HCT116 (cell line): ENCODE data around the gene NOD1. TPM values are rescaled to one million over a fixed set of nuclear protein-coding genes. Genes with fewer than 3 reads are reported as not detected.

Experiments used
- ATAC-seq: fragments of 200-7000 bp; cut with Tn5 transposase; 2 replicates; pipeline ENCODE4 v1.9.1; 2020; ENCODE audit warnings: mild to moderate bottlenecking, moderate library complexity
- BruUV-seq: library from RNA; stranded (reverse); fragments of 400-500 nt; replicated peaks from 2 replicates; lab custom pipeline; 2021; lab: Mats Ljungman, UMichigan
- CTCF ChIA-PET: fragments of 300-600 bp; sonication (Branson Sonifier 250); formaldehyde crosslinking; loops from one replicate; lab custom pipeline; 2021; ENCODE audit warnings: antibody characterized with exemption; lab: Charles Lee
- POLR2A ChIA-PET: fragments of 300-600, 350-600 bp; sonication (Branson Sonifier 250); formaldehyde crosslinking; loops from one replicate; lab custom pipeline; 2021; ENCODE audit warnings: antibody characterized with exemption; lab: Charles Lee
- RAD21 ChIA-PET, 2 experiments: fragments of 300-600 bp; sonication (Branson Sonifier 250); formaldehyde crosslinking; loops; one replicate each; lab custom pipeline; 2023; ENCODE audit warnings: low total read pairs in 2 of 2; ENCODE audit not compliant: uncharacterized antibody in 2 of 2, unreplicated experiment in 2 of 2, low non-redundant PET in 1 of 2; lab: Charles Lee
- DNase-seq: peaks from one replicate; pipeline ENCODE4 v3.0.0-alpha.2; 2010; ENCODE audit warnings: low read depth, low spot score
- H2AFZ ChIP-seq: fragments of 200-600 bp; shearing (Covaris generic), sonication (generic); 2 replicates; pipeline ENCODE4 v1.6.1; 2017; ENCODE audit warnings: low read depth, mixed run types, mixed read lengths, antibody characterized with exemption, low read length; ENCODE audit not compliant: poor library complexity, severe bottlenecking
- H3K27ac ChIP-seq: 2 replicates; pipeline ENCODE4 v1.5.1; 2012; ENCODE audit warnings: low read depth, low read length
- H3K27me3 ChIP-seq: fragments of 200-600 bp; sonication (generic); 2 replicates; pipeline ENCODE4 v1.6.1; 2016; ENCODE audit warnings: mixed run types, low read length, mixed read lengths; ENCODE audit not compliant: insufficient read depth
- H3K36me3 ChIP-seq, 2 experiments: fragments of 200-500 bp in 1 of 2; fragments of 200-600 bp in 1 of 2; sonication (Bioruptor generic) in 1 of 2; sonication (generic) in 1 of 2; 2 replicates each; pipeline versions ENCODE4 v1.5.1 to v1.6.1; 2014 to 2016; ENCODE audit warnings: low read length in 2 of 2, inconsistent platforms in 1 of 2, mixed read lengths in 1 of 2, mixed run types in 1 of 2; ENCODE audit not compliant: insufficient read depth in 2 of 2, control insufficient read depth in 1 of 2
- H3K4me1 ChIP-seq, 2 experiments: fragments of 200-600 bp in 1 of 2; sonication (generic) in 1 of 2; 2 replicates each; pipeline versions ENCODE4 v1.5.1 to v1.6.1; 2012 to 2017; ENCODE audit warnings: low read length in 2 of 2, inconsistent platforms in 1 of 2, mild to moderate bottlenecking in 1 of 2, mixed read lengths in 1 of 2, mixed run types in 1 of 2, moderate library complexity in 1 of 2; ENCODE audit not compliant: insufficient read depth in 2 of 2, control insufficient read depth in 1 of 2
- H3K4me2 ChIP-seq: fragments of 200-600 bp; sonication (generic); 2 replicates; pipeline ENCODE4 v1.6.1; 2017; ENCODE audit warnings: mixed run types, low read length, mixed read lengths
- H3K4me3 ChIP-seq, 2 experiments: fragments of 200-600 bp in 1 of 2; sonication (generic) in 1 of 2; replicated peaks in 1 of 2; 2 replicates each; pipeline ENCODE4 v1.5.1; 2011 to 2016; ENCODE audit warnings: low read length in 2 of 2, control low read depth in 1 of 2, low read depth in 1 of 2, mild to moderate bottlenecking in 1 of 2, mixed read lengths in 1 of 2, mixed run types in 1 of 2
- H3K79me2 ChIP-seq: fragments of 200-600 bp; sonication (generic); 2 replicates; pipeline ENCODE4 v1.6.1; 2017; ENCODE audit warnings: mild to moderate bottlenecking, mixed run types, low read length, moderate library complexity, mixed read lengths; ENCODE audit not compliant: insufficient read depth
- H3K9ac ChIP-seq: fragments of 200-600 bp; sonication (generic); 2 replicates; pipeline ENCODE4 v1.6.1; 2016; ENCODE audit warnings: low read length, mixed read lengths
- H3K9me2 ChIP-seq: fragments of 200-600 bp; sonication (generic), shearing (Covaris generic); 2 replicates; pipeline ENCODE4 v1.6.1; 2017; ENCODE audit warnings: mixed run types, mild to moderate bottlenecking, moderate library complexity; ENCODE audit not compliant: insufficient read depth
- H3K9me3 ChIP-seq, 2 experiments: fragments of 200-500 bp in 1 of 2; fragments of 200-600 bp in 1 of 2; sonication (Bioruptor generic) in 1 of 2; sonication (generic) in 1 of 2; 2 replicates each; pipeline ENCODE4 v1.6.1; 2014 to 2017; ENCODE audit warnings: low read length in 2 of 2, mixed read lengths in 2 of 2, inconsistent platforms in 1 of 2, low read depth in 1 of 2, mild to moderate bottlenecking in 1 of 2, mixed run types in 1 of 2, moderate library complexity in 1 of 2; ENCODE audit not compliant: control insufficient read depth in 1 of 2, insufficient read depth in 1 of 2
- H4K20me1 ChIP-seq: fragments of 200-600 bp; sonication (generic), shearing (Covaris generic); 2 replicates; pipeline ENCODE4 v1.6.1; 2017; ENCODE audit warnings: mixed run types, mild to moderate bottlenecking, moderate library complexity; ENCODE audit not compliant: insufficient read depth
- EGR1 ChIP-seq: IDR thresholded peaks from 2 replicates; pipeline ENCODE4 v1.6.1; 2012; ENCODE audit warnings: low read depth
- ELF1 ChIP-seq: IDR thresholded peaks from 2 replicates; pipeline ENCODE4 v1.6.1; 2012; ENCODE audit warnings: low read depth, borderline replicate concordance
- EZH2 ChIP-seq: fragments of 200-600 bp; sonication (generic); IDR thresholded peaks from 2 replicates; pipeline ENCODE4 v1.6.1; 2017; ENCODE audit warnings: antibody characterized with exemption, mixed run types
- EZH2phosphoT487 ChIP-seq: fragments of 200-600 bp; IDR thresholded peaks from 2 replicates; pipeline ENCODE4 v1.6.1; 2018; ENCODE audit warnings: antibody characterized with exemption, borderline replicate concordance
- FOSL1 ChIP-seq: IDR thresholded peaks from 2 replicates; pipeline ENCODE4 v1.6.1; 2012; ENCODE audit warnings: low read depth
- JUND ChIP-seq: IDR thresholded peaks from 2 replicates; pipeline ENCODE4 v1.6.1; 2012
- MAX ChIP-seq: IDR thresholded peaks from 2 replicates; pipeline ENCODE4 v1.6.1; 2012
- POLR2AphosphoS5 ChIP-seq: IDR thresholded peaks from 2 replicates; pipeline ENCODE4 v1.6.1; 2011; ENCODE audit warnings: mild to moderate bottlenecking, low read depth, low read length, moderate library complexity
- RAD21 ChIP-seq: IDR thresholded peaks from 2 replicates; pipeline ENCODE4 v1.6.1; 2012; ENCODE audit warnings: low read depth, mild to moderate bottlenecking
- SP1 ChIP-seq: IDR thresholded peaks from 2 replicates; pipeline ENCODE4 v1.6.1; 2012; ENCODE audit warnings: low read depth
- TCF7L2 ChIP-seq: IDR thresholded peaks from 2 replicates; pipeline ENCODE4 v1.7.0; 2011; ENCODE audit warnings: borderline replicate concordance, inconsistent platforms; ENCODE audit not compliant: insufficient read depth, insufficient read length; ENCODE audit errors: extremely low read depth
- YY1 ChIP-seq: IDR thresholded peaks from 2 replicates; pipeline ENCODE4 v1.6.1; 2011; ENCODE audit warnings: low read length, low read depth, moderate library complexity, mild to moderate bottlenecking; ENCODE audit not compliant: insufficient replicate concordance; ENCODE audit errors: extremely low read depth
- ZBTB33 ChIP-seq: IDR thresholded peaks from 2 replicates; pipeline ENCODE4 v1.6.1; 2011; ENCODE audit warnings: mild to moderate bottlenecking, low read length, moderate library complexity; ENCODE audit not compliant: insufficient replicate concordance; ENCODE audit errors: extremely low read depth
- ZFX ChIP-seq: fragments of 450-650 bp; IDR thresholded peaks from 2 replicates; pipeline ENCODE4 v1.6.1; 2017
- ZNF274 ChIP-seq: fragments of 200-500 bp; sonication (Bioruptor generic); IDR thresholded peaks from 2 replicates; pipeline ENCODE4 v1.6.1; 2014; ENCODE audit warnings: mild to moderate bottlenecking, low read depth, low read length, inconsistent platforms
- intact Hi-C: fragments of 100-400 bp; cut with micrococcal nuclease; formaldehyde crosslinking; loops from 2 replicates; pipeline ENCODE4 v1.10.0; 2022
- total RNA-seq: library from RNA; stranded (reverse); gene quantifications from one replicate; pipeline ENCODE4 v1.2.1, GENCODE V29; 2021; ENCODE audit not compliant: unreplicated experiment
- TF ChIP-seq, protein P1 (sequence below): IDR thresholded peaks from 2 replicates; pipeline ENCODE4 v1.6.1; 2012
- TF ChIP-seq, protein P2 (sequence below), 3 experiments: fragments of 200-600 bp in 1 of 3; sonication (generic) in 1 of 3; IDR thresholded peaks in 2 of 3; conservative IDR thresholded peaks in 1 of 3; 2 replicates each; pipeline ENCODE4 v1.5.1; 2012 to 2017; ENCODE audit warnings: low read depth in 2 of 3, low read length in 2 of 3, antibody characterized with exemption in 1 of 3, borderline replicate concordance in 1 of 3, control low read depth in 1 of 3, mild to moderate bottlenecking in 1 of 3, mixed read lengths in 1 of 3, mixed run types in 1 of 3, moderate library complexity in 1 of 3; ENCODE audit not compliant: insufficient read depth in 1 of 3
- TF ChIP-seq, protein P3 (sequence below): IDR thresholded peaks from 2 replicates; pipeline ENCODE4 v1.6.1; 2012; ENCODE audit warnings: low read depth

NOD1 gene
- total RNA-seq, 1 experiment from 2014 or later = 5.9 TPM

DNA sequence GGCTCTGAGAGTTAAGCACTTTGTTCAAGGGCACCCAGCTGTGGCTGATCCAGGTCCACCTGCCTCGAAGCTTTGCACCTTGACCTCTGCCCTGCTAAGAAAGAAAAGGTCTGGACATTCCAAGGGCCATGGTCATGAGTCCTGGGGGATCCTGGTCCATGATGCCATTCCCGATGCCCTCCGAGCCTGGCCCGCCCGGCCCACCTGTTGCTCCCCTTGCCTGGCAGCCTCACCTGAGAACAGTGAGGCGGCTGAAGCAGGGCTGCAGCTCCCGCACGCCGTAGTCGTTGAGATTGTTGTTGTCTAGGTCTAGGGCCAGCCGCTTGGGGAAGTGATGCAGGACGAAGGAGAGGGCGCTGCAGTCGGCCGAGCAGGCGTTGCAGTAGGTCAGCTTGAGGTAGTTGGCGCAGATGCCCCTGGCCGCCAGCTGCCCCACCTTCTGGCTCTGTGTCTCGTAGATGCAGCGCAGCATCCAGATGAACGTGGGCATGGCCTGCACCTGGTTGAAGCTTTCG, 27.5 kb downstream of the NOD1 start:
- Histone ChIP-seq H4K20me1 (no peaks in the 10 kb centered on the region), H2AFZ (no peak overlapping the region), H3K9me2 (no peaks in the 10 kb centered on the region), H3K4me2 (no peak overlapping the region), H3K27me3 (no peaks in the 10 kb centered on the region), H3K79me2 (no peaks in the 10 kb centered on the region), H3K9me3 (no peaks in the 10 kb centered on the region), H3K9ac (no peak overlapping the region), H3K4me1 (no peaks in the 10 kb centered on the region), H3K4me3 (no peak overlapping the region), H3K36me3 (peaks cover 0 to 1% of the 10 kb centered on the region in 2 experiments; a peak in 1 of 4 replicates), H3K27ac (no peak overlapping the region)
- TF ChIP-seq SP1 (no peak), EZH2 (no peak), RAD21 (no peak), JUND (no peak), ZBTB33 (no peak), FOSL1 (no peak), TCF7L2 (no peak), EZH2phosphoT487 (no peak), ELF1 (no peak), ZFX (no peak), EGR1 (no peak), ZNF274 (no peak), YY1 (no peak), MAX (no peak), POLR2AphosphoS5 (no peak)
- TF ChIP-seq, protein P1, sequence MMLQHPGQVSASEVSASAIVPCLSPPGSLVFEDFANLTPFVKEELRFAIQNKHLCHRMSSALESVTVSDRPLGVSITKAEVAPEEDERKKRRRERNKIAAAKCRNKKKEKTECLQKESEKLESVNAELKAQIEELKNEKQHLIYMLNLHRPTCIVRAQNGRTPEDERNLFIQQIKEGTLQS = no peak
- TF ChIP-seq, protein P2, sequence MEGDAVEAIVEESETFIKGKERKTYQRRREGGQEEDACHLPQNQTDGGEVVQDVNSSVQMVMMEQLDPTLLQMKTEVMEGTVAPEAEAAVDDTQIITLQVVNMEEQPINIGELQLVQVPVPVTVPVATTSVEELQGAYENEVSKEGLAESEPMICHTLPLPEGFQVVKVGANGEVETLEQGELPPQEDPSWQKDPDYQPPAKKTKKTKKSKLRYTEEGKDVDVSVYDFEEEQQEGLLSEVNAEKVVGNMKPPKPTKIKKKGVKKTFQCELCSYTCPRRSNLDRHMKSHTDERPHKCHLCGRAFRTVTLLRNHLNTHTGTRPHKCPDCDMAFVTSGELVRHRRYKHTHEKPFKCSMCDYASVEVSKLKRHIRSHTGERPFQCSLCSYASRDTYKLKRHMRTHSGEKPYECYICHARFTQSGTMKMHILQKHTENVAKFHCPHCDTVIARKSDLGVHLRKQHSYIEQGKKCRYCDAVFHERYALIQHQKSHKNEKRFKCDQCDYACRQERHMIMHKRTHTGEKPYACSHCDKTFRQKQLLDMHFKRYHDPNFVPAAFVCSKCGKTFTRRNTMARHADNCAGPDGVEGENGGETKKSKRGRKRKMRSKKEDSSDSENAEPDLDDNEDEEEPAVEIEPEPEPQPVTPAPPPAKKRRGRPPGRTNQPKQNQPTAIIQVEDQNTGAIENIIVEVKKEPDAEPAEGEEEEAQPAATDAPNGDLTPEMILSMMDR (IDR thresholded peaks at IDR 0.05 in 2 of 3, conservative IDR thresholded peaks at IDR 0.05 in 1 of 3; ENCODE audit: borderline replicate concordance in 1 of 3, insufficient read depth in 1 of 3, low read depth in 2 of 3, low read length in 2 of 3) = no peak
- TF ChIP-seq, protein P3, sequence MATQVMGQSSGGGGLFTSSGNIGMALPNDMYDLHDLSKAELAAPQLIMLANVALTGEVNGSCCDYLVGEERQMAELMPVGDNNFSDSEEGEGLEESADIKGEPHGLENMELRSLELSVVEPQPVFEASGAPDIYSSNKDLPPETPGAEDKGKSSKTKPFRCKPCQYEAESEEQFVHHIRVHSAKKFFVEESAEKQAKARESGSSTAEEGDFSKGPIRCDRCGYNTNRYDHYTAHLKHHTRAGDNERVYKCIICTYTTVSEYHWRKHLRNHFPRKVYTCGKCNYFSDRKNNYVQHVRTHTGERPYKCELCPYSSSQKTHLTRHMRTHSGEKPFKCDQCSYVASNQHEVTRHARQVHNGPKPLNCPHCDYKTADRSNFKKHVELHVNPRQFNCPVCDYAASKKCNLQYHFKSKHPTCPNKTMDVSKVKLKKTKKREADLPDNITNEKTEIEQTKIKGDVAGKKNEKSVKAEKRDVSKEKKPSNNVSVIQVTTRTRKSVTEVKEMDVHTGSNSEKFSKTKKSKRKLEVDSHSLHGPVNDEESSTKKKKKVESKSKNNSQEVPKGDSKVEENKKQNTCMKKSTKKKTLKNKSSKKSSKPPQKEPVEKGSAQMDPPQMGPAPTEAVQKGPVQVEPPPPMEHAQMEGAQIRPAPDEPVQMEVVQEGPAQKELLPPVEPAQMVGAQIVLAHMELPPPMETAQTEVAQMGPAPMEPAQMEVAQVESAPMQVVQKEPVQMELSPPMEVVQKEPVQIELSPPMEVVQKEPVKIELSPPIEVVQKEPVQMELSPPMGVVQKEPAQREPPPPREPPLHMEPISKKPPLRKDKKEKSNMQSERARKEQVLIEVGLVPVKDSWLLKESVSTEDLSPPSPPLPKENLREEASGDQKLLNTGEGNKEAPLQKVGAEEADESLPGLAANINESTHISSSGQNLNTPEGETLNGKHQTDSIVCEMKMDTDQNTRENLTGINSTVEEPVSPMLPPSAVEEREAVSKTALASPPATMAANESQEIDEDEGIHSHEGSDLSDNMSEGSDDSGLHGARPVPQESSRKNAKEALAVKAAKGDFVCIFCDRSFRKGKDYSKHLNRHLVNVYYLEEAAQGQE = no peak
- intact Hi-C loops = no loop called here
- BruUV-seq = no TSS peak
- POLR2A ChIA-PET = no interaction called here
- DNase-seq = no peak
- CTCF ChIA-PET = no interaction called here
- ATAC-seq = no peak
- RAD21 ChIA-PET = no interaction called here
